ENCODE results near the gene IL15RA. TPM values are rescaled to one million over a fixed set of nuclear protein-coding genes. Genes with fewer than 3 reads are reported as not detected.
A peak's percentile ranks its signal among the peaks of the same experiment; 100 is the strongest.
"Not testable (repeated sequence)": the region's sequence is repeated elsewhere in the genome, so short reads cannot be mapped to it uniquely, and the experiment has no call there.

The IL15RA gene
- total and polyA plus RNA-seq, 2 experiments from 2014 or later, result 4.0 to 7.0 TPM

DNA sequence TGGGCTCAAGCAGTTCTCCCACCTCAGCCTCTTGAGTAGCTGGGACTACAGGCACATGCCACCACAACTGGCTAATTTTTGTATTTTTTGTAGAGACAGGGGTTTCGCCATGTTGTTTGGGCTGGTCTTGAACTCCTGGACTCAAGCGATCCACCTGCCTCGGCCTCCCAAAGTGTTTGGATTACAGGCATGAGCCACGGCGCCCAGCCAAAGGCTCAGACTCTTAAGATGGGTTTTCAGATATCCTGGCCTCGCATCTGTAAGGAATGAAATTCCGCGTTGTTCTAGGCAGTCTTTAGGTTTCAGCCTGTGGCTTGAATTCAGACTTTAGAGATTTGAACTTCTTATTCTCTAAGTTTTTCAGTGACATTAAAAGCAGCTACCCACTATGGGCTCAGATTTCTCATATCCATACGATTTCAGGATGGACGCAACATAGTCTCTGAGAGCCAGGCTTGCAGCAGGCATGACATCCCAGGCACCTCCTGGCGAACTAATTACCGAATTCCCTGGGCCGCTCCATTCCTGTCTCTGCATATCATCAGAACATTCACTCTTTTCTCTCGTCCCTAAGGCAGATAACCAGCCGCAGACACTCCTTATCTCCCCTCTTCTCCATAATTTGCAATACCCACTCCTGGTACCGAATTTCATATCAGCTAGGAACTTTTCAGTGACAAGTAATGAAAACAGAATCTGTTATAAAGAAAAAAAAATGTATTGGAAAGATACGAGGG lies 29.7 kb downstream of the IL15RA start:
- Histone ChIP-seq H2AFZ (no peak overlapping the region), H3K36me3 (ENCODE audit: low read depth) (no peaks in the 10 kb centered on the region), H4K20me1 (ENCODE audit: insufficient read depth) (no peaks in the 10 kb centered on the region), H3K4me3 (no peak overlapping the region), H3F3A (ENCODE audit: insufficient read depth) (peaks cover 33% of the 10 kb centered on the region), H3K27me3 (replicated peaks; ENCODE audit: insufficient read depth) (no peaks in the 10 kb centered on the region), H3K4me1 (ENCODE audit: insufficient read depth) (peaks cover 46% of the 10 kb centered on the region), H3K4me2 (ENCODE audit: unreplicated experiment) (no peak overlapping the region), H3K9ac (no peak overlapping the region), H3K9me2 (ENCODE audit: insufficient read depth) (no peaks in the 10 kb centered on the region), H3K79me2 (ENCODE audit: insufficient read depth) (no peaks in the 10 kb centered on the region), H3K9me3 (ENCODE audit: low read depth) (no peaks in the 10 kb centered on the region), H3K27ac (no peak overlapping the region)
- in situ Hi-C loops (cut with MboI), result no loop called here
- DNase-seq, result no peak
- no peak for TF ChIP-seq EZH2phosphoT487 (IDR thresholded peaks at IDR 0.05; ENCODE audit: insufficient read depth, low read depth)
- TF ChIP-seq EZH2 (IDR thresholded peaks at IDR 0.05; ENCODE audit: insufficient read depth, poor library complexity, severe bottlenecking), result no peak
- 92 to 93% methylated on average over 17 of the region's 17 CpGs for WGBS, 2 experiments (ENCODE audit: low coverage in 1 of 2, low lambda C conversion rate in 2 of 2, missing lambda C conversion rate in 2 of 2)

DNA sequence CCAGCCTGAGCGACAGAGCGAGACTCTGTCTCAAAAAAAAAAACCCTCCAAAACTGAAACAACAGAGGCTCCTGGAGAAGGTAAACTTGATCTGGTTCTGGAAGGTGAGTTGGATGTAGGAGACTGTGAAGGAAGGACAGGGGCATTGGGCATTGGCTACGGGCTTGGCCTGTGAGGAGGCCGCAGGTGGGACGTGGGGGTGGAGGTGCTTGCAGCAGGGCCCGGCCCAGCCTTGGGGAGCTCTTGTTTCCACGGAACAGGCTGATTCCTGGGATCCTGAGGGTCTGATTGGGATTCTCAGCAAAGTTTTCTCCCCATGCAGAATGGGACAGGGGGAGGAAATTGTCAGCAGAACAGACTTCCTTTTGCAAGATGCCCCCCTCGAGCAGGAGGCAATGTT lies 30.6 kb downstream of the IL15RA start:
- Histone ChIP-seq H2AFZ (no peak overlapping the region), H3K27me3 (replicated peaks; ENCODE audit: insufficient read depth) (no peaks in the 10 kb centered on the region), H3K36me3 (ENCODE audit: low read depth) (no peaks in the 10 kb centered on the region), H3K9me3 (ENCODE audit: low read depth) (no peaks in the 10 kb centered on the region), H3K9me2 (ENCODE audit: insufficient read depth) (no peaks in the 10 kb centered on the region), H4K20me1 (ENCODE audit: insufficient read depth) (no peaks in the 10 kb centered on the region), H3F3A (ENCODE audit: insufficient read depth) (peaks cover 33% of the 10 kb centered on the region), H3K79me2 (ENCODE audit: insufficient read depth) (no peaks in the 10 kb centered on the region), H3K4me1 (ENCODE audit: insufficient read depth) (peaks cover 46% of the 10 kb centered on the region), H3K4me3 (no peak overlapping the region), H3K9ac (peak overlapping the region; percentile 96; the same call in 1 of the 2 replicates), H3K27ac (peak overlapping the region; percentile 100), H3K4me2 (ENCODE audit: unreplicated experiment) (no peak overlapping the region)
- 97 to 99% methylated on average over 8 of the region's 8 CpGs for WGBS, 2 experiments (ENCODE audit: low coverage in 1 of 2, low lambda C conversion rate in 2 of 2, missing lambda C conversion rate in 2 of 2)
- DNase-seq, result no peak
- in situ Hi-C loops (cut with MboI), result no loop called here
- TF ChIP-seq EZH2phosphoT487 (IDR thresholded peaks at IDR 0.05; ENCODE audit: insufficient read depth, low read depth) (no peak), EZH2 (IDR thresholded peaks at IDR 0.05; ENCODE audit: insufficient read depth, poor library complexity, severe bottlenecking) (no peak)

DNA sequence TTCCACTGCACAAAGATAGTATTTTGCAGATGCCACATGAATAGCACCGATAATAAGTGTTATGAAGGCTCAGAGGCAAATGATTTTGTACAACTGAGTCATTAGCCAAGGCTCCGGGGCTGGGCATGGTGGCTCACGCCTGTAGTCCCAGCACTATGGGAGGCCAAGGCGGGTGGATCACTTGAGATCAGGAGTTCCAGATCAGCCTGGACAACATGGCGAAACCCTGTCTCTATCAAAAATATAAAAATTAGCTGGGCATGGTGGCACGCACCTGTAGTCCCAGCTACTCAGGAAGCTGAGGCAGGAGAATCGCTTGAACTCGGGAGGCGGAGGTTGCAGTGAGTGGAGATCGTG lies 30.9 kb downstream of the IL15RA start:
- H3K4me2 ChIP-seq (ENCODE audit: unreplicated experiment), result peak overlapping the region; percentile 61
- H3K9ac ChIP-seq, result peak overlapping the region; percentile 96
- DNase-seq; H3K36me3 ChIP-seq (ENCODE audit: low read depth); in situ Hi-C loops (cut with MboI); H3K9me3 ChIP-seq (ENCODE audit: low read depth); H3K27me3 ChIP-seq (replicated peaks; ENCODE audit: insufficient read depth); H3K4me3 ChIP-seq; H3K9me2 ChIP-seq (ENCODE audit: insufficient read depth); H3K79me2 ChIP-seq (ENCODE audit: insufficient read depth); H4K20me1 ChIP-seq (ENCODE audit: insufficient read depth): not testable (repeated sequence)
- peaks cover 33% of the 10 kb centered on the region for H3F3A ChIP-seq (ENCODE audit: insufficient read depth)
- peak overlapping the region; percentile 71 for H2AFZ ChIP-seq
- H3K27ac ChIP-seq, result peak overlapping the region; percentile 100
- H3K4me1 ChIP-seq (ENCODE audit: insufficient read depth), result peaks cover 44% of the 10 kb centered on the region
- WGBS, 2 experiments (ENCODE audit: low coverage in 1 of 2, low lambda C conversion rate in 2 of 2, missing lambda C conversion rate in 2 of 2), result 89 to 90% methylated on average over 10 of the region's 10 CpGs

DNA sequence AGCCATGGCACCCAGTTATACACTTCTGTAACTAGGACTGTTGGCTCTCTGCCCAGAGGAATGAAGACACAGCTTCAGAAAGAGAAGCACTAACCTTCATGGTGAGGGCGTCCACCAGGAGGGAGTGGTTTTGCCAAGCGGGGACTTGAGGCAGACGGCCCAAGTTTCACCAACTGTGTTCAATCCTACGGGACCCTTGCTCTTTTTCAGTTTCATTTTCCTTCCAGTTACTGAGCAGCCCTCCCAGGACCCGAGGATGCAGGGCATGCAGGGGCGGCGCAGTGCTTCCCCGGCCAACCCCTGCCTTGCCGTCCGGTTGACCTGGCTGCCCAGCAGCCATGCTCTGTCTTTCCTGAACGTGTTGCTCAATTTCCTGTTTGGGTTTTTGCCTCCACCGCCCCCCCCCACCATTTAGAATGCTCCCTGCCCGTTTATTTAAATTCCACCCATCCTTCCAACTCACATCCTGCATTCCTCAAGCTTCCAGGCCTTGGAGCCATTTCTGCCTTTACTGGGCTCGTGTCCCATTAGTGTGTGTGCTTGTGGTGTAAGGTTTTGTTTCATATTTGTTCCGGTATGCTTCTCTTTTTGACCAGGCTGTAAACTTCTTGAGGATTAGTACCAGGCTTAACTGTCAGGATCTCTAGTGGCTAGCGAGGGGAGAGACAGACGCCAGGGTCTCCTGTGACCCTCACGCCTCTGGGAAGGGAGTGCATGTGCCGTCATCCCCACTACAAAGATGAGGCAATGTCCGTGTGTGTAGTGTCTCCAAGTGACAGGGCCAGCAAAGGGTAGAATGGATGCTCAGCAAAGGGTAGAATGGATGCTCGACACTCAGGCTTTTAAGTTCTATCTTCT lies 31.6 kb downstream of the IL15RA start:
- TF ChIP-seq EZH2 (IDR thresholded peaks at IDR 0.05; ENCODE audit: insufficient read depth, poor library complexity, severe bottlenecking) (no peak), EZH2phosphoT487 (IDR thresholded peaks at IDR 0.05; ENCODE audit: insufficient read depth, low read depth) (no peak)

More for the DNA sequence above, 31.6 kb downstream of the IL15RA start:
- in situ Hi-C loops (cut with MboI), result no loop called here
- peak; percentile 88 for DNase-seq
- peaks cover 39% of the 10 kb centered on the region for H3K4me1 ChIP-seq (ENCODE audit: insufficient read depth)
- H3K36me3 ChIP-seq (ENCODE audit: low read depth), result no peaks in the 10 kb centered on the region
- H3K9ac ChIP-seq, result peak overlapping the region; percentile 96
- no peaks in the 10 kb centered on the region for H3K9me3 ChIP-seq (ENCODE audit: low read depth)
- no peaks in the 10 kb centered on the region for H4K20me1 ChIP-seq (ENCODE audit: insufficient read depth)
- peak overlapping the region; percentile 100 for H3K27ac ChIP-seq
- no peaks in the 10 kb centered on the region for H3K27me3 ChIP-seq (replicated peaks; ENCODE audit: insufficient read depth)
- WGBS, 2 experiments (ENCODE audit: low coverage in 1 of 2, low lambda C conversion rate in 2 of 2, missing lambda C conversion rate in 2 of 2), result 23 to 25% methylated on average over 20 to 21 of the region's 21 CpGs
- no peaks in the 10 kb centered on the region for H3K79me2 ChIP-seq (ENCODE audit: insufficient read depth)
- H3K4me2 ChIP-seq (ENCODE audit: unreplicated experiment), result peak overlapping the region; percentile 61
- no peaks in the 10 kb centered on the region for H3K9me2 ChIP-seq (ENCODE audit: insufficient read depth)
- peak overlapping the region; percentile 32 for H3K4me3 ChIP-seq
- H3F3A ChIP-seq (ENCODE audit: insufficient read depth), result peaks cover 33% of the 10 kb centered on the region
- peak overlapping the region; percentile 71 for H2AFZ ChIP-seq
